Natural killer cell (primary cell): ENCODE data around the gene HOXB4. TPM values are rescaled to one million over a fixed set of nuclear protein-coding genes. Genes with fewer than 3 reads are reported as not detected.

ENCODE experiments used
- ATAC-seq, 3 donors: fragments of 150-1000 bp in 2 of 3; fragments of 200-7000 bp in 1 of 3; cut with Tn5 transposase; 1 replicate in 1 of 3; 2 replicates in 2 of 3; pipeline ENCODE4 v1.10.0; 2021; ENCODE audit warnings: mild to moderate bottlenecking in 2 of 3, moderate library complexity in 2 of 3
- DNase-seq, 2 donors: peaks; one replicate each; pipeline versions ENCODE4 v3.0.0 to v3.0.0-alpha.2; 2013 to 2021; ENCODE audit warnings: mixed read lengths in 1 of 2
- H3K27ac ChIP-seq: one replicate; pipeline ENCODE4 v1.5.1; 2013; ENCODE audit warnings: mild to moderate bottlenecking, low read length
- H3K27me3 ChIP-seq: one replicate; pipeline ENCODE4 v1.6.1; 2013; ENCODE audit warnings: low read length; ENCODE audit not compliant: control insufficient read depth, insufficient read depth
- H3K36me3 ChIP-seq: one replicate; pipeline ENCODE4 v1.6.1; 2013; ENCODE audit warnings: low read length; ENCODE audit not compliant: control insufficient read depth, insufficient read depth
- H3K4me1 ChIP-seq: one replicate; pipeline ENCODE4 v1.6.1; 2013; ENCODE audit warnings: low read length; ENCODE audit not compliant: control insufficient read depth, insufficient read depth
- H3K4me3 ChIP-seq: one replicate; pipeline ENCODE4 v1.5.1; 2013; ENCODE audit warnings: low read length
- H3K9me3 ChIP-seq: one replicate; pipeline ENCODE4 v1.6.1; 2013; ENCODE audit warnings: low read length; ENCODE audit not compliant: control insufficient read depth, insufficient read depth
- H3K27ac Mint-ChIP-seq, 2 donors: one replicate each; pipeline ENCODE4 v1.8.0; 2022; ENCODE audit warnings: mild to moderate bottlenecking in 2 of 2, mixed read lengths in 2 of 2, moderate library complexity in 1 of 2
- H3K27me3 Mint-ChIP-seq, 2 donors: one replicate each; pipeline ENCODE4 v1.8.0; 2022; ENCODE audit warnings: low read depth in 2 of 2, mixed read lengths in 2 of 2
- H3K36me3 Mint-ChIP-seq: one replicate; pipeline ENCODE4 v1.8.0; 2022; ENCODE audit warnings: mixed read lengths
- H3K4me1 Mint-ChIP-seq, 2 donors: one replicate each; pipeline ENCODE4 v1.8.0; 2022; ENCODE audit warnings: mixed read lengths in 2 of 2
- H3K4me3 Mint-ChIP-seq: one replicate; pipeline ENCODE4 v1.8.0; 2022; ENCODE audit warnings: mild to moderate bottlenecking, moderate library complexity, mixed read lengths
- H3K9me3 Mint-ChIP-seq, 2 donors: one replicate each; pipeline ENCODE4 v1.8.0; 2022; ENCODE audit warnings: mixed read lengths in 2 of 2
- WGBS: methylation state at CpG from one replicate; pipeline ENCODE4 v1.1.7; 2013; ENCODE audit warnings: missing lambda C conversion rate; ENCODE audit not compliant: insufficient coverage; 5-methylcytosine and 5-hydroxymethylcytosine counted together
- intact Hi-C: fragments of 100-400 bp; cut with micrococcal nuclease; formaldehyde crosslinking; loops from one replicate; pipeline ENCODE4 v1.14.2; 2022
- total RNA-seq, 4 donors: library from RNA; stranded (reverse); fragments of 120-200 nt in 1 of 4; gene quantifications; one replicate each; pipeline versions ENCODE4 v1.2.3 to v1.2.4, GENCODE V29; 2013 to 2022
- TF ChIP-seq, protein P1 (sequence below): fragments of 200-600 bp; IDR thresholded peaks from one replicate; pipeline ENCODE4 v1.8.0; 2022; ENCODE audit warnings: antibody characterized with exemption

Gene HOXB4
- total RNA-seq, 3 donors from 2014 or later (not counting 1 experiment from before 2014, with no cell fraction given) = 3.5 to 6.7 (median 5.7) TPM

DNA sequence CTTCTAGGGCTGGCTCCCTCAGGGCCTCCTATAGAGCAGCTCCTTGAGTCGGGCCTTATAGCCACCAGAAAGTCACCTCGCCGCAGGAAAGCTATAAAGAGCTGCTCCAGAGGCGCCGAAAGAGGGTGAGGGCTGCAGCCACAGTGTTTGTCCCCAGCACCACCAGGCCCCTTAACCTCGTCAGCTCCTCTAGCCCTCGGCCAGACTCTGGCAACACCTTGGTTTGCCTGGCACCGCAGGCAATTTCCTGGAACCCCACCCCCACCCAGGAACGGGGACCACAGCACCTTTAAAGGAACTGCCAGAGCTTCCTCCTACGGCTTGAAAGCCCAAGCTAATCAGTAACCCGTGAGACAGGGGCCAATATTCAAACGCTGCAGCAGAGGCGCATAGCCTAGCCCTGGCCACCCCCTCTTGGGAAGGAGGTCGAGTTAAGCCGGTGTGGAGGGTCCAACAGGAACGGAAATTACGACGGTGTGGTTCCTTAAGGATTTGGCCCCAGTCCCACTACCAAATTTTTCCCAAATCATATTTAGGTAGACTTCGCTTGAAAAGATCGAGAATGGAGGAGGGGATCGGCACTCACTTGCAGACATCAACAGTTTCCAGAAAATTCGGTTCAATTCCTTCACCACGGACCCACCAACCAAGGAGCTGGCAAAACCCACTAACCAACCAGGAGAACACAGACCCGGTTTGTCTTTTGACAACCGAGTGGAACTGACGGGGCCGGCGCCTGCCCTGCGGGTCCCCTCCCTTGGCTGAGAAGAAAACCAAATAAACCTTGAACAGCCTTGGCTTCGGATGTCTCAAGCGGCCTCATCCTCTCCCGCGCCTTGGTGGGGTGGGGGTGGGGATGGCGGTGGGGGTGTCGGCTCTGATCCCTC lies 23.6 kb upstream of the HOXB4 start:
- H3K27me3 Mint-ChIP-seq = peaks cover 65 to 83% of the 10 kb centered on the region in 2 donors
- H3K4me1 ChIP-seq = peaks cover 41% of the 10 kb centered on the region
- no peak overlapping the region for H3K27ac Mint-ChIP-seq
- H3K9me3 Mint-ChIP-seq = no peaks in the 10 kb centered on the region
- H3K27me3 ChIP-seq = peaks cover 76% of the 10 kb centered on the region
- WGBS = 53% methylated on average over 35 of the region's 35 CpGs
- intact Hi-C loops = no loop called here
- no peaks in the 10 kb centered on the region for H3K36me3 Mint-ChIP-seq
- H3K9me3 ChIP-seq = no peaks in the 10 kb centered on the region
- H3K4me3 Mint-ChIP-seq = no peak overlapping the region
- peaks cover 20 to 27% of the 10 kb centered on the region in 2 donors for H3K4me1 Mint-ChIP-seq
- DNase-seq (no peak), ATAC-seq (no peak)
- H3K36me3 ChIP-seq = no peaks in the 10 kb centered on the region
- no peak overlapping the region for H3K27ac ChIP-seq
- no peak overlapping the region for H3K4me3 ChIP-seq
- TF ChIP-seq, protein P1, sequence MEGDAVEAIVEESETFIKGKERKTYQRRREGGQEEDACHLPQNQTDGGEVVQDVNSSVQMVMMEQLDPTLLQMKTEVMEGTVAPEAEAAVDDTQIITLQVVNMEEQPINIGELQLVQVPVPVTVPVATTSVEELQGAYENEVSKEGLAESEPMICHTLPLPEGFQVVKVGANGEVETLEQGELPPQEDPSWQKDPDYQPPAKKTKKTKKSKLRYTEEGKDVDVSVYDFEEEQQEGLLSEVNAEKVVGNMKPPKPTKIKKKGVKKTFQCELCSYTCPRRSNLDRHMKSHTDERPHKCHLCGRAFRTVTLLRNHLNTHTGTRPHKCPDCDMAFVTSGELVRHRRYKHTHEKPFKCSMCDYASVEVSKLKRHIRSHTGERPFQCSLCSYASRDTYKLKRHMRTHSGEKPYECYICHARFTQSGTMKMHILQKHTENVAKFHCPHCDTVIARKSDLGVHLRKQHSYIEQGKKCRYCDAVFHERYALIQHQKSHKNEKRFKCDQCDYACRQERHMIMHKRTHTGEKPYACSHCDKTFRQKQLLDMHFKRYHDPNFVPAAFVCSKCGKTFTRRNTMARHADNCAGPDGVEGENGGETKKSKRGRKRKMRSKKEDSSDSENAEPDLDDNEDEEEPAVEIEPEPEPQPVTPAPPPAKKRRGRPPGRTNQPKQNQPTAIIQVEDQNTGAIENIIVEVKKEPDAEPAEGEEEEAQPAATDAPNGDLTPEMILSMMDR = no peak

DNA sequence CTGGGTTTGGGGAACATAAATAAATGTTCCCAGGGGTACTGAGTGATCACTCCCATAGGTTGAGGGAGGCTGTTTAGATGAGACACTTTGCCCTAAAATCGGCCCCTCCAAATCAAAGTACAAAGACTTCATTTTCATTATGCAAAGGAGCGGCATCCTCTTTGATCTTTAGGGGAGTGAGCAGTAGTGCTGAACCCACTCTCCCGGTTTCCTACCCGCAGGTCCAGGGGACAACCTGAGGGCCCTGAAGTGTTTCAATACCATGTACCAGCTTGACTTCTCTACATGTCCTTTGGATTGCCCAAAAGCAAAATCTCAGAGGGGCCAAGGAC lies 23.0 kb upstream of the HOXB4 start:
- no peak overlapping the region for H3K27ac ChIP-seq
- no peak overlapping the region for H3K4me3 Mint-ChIP-seq
- H3K9me3 Mint-ChIP-seq = no peaks in the 10 kb centered on the region
- H3K27me3 Mint-ChIP-seq = peaks cover 71 to 84% of the 10 kb centered on the region in 2 donors
- peaks cover 27 to 33% of the 10 kb centered on the region in 2 donors for H3K4me1 Mint-ChIP-seq
- DNase-seq (no peak), ATAC-seq (no peak)
- peaks cover 47% of the 10 kb centered on the region for H3K4me1 ChIP-seq
- H3K9me3 ChIP-seq = no peaks in the 10 kb centered on the region
- H3K36me3 ChIP-seq = no peaks in the 10 kb centered on the region
- WGBS = 97% methylated on average over 3 of the region's 4 CpGs
- no peaks in the 10 kb centered on the region for H3K36me3 Mint-ChIP-seq
- intact Hi-C loops = no loop called here
- H3K4me3 ChIP-seq = no peak overlapping the region
- TF ChIP-seq, protein P1 = no peak
- peaks cover 82% of the 10 kb centered on the region for H3K27me3 ChIP-seq
- no peak overlapping the region for H3K27ac Mint-ChIP-seq

DNA sequence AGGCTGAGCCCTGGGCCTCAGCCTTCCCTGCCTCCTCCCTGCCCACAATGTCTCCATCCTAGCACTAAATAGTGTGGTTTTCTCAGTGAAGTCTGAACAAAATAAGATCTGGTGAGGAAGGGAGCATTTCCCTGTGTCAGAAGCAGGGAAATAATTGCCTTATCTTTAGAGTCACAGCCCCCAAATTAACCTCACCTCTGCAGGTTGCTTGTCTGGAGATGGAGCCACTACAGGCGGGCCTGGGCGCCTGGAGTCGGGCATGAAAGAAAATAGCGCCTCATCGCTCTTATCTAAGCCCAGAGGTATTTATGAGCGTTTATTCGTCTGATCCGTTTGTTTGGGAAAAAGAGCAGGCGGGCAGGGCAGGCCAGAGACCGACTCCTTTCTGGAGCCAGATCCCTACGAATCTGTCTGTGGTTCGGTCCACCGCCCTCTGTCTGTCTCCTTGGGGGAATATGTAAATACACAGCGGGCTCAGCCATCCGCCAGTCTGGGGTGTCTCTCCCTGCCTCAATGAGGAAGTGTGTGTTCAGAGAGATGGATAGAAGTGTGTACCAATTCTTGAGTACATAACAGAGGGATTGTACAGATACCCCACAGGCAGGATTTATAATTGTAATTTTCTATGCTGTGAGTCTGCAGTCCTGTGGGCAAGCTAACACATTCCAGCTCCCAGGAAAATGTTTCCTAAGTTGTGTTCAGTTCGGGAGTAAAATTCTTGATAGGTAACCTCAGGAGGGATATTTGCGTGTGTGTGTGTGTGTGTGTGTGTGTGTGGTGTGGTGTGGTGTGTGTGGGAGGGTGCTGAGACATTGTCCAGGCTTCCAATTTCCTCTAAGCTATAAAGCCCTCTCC lies 22.3 kb upstream of the HOXB4 start:
- Mint-ChIP-seq H3K36me3 (no peaks in the 10 kb centered on the region), H3K27ac (no peak overlapping the region), H3K9me3 (no peaks in the 10 kb centered on the region), H3K27me3 (peaks cover 78 to 86% of the 10 kb centered on the region in 2 donors), H3K4me1 (peaks cover 28 to 35% of the 10 kb centered on the region in 2 donors), H3K4me3 (no peak overlapping the region)
- ATAC-seq = no peak
- H3K4me3 ChIP-seq = no peak overlapping the region
- intact Hi-C loops = no loop called here
- no peaks in the 10 kb centered on the region for H3K9me3 ChIP-seq
- H3K4me1 ChIP-seq = peaks cover 50% of the 10 kb centered on the region
- no peaks in the 10 kb centered on the region for H3K36me3 ChIP-seq
- TF ChIP-seq, protein P1 = no peak
- no peak for DNase-seq
- peaks cover 87% of the 10 kb centered on the region for H3K27me3 ChIP-seq
- no peak overlapping the region for H3K27ac ChIP-seq
- 87% methylated on average over 17 of the region's 17 CpGs for WGBS
